Raji (cell line): Measurements from ENCODE around the gene GNAS-AS1.

Experiments used
- POLR2A ChIP-seq: IDR thresholded peaks from 2 replicates; pipeline ENCODE4 v1.6.1; 2011; ENCODE audit warnings: low read depth, low read length, control low read depth; ENCODE audit not compliant: insufficient read depth

GNAS-AS1 gene

GRCh38 chr20:58775371-58775770, 75.3 kb downstream of the GNAS-AS1 start:
- no peak for TF ChIP-seq POLR2A

GRCh38 chr20:58774667-58775263, 75.9 kb downstream of the GNAS-AS1 start:
- TF ChIP-seq POLR2A: no peak

GRCh38 chr20:58774214-58774613, 76.5 kb downstream of the GNAS-AS1 start:
- TF ChIP-seq POLR2A: no peak

DNA sequence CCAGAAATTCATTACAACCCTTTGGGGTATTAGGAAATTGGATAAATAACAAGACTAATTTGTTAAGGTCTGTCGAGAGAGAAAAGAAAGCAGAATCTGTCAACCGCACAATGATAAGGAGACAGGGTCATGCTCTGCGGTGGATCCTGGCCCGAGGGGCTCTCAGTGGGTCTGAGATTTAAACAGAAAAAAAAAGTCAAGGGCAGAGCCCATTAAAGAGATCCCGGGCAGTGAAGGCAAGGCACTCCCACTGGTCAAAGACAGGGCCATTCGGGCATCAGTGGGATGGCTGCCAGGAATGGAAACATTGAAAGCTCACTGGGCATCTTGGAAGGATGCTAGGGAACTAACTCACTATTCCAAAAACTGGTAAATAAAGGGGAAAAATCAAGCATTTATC, 77.9 kb downstream of the GNAS-AS1 start:
- TF ChIP-seq POLR2A: no peak
